Gastroesophageal sphincter (tissue), 4 donors: ENCODE data around the gene ACAN. TPM values are rescaled to one million over a fixed set of nuclear protein-coding genes. Genes with fewer than 3 reads are reported as not detected.

Experiments
- ATAC-seq: fragments of 150-250 bp; one replicate; pipeline ENCODE4 v1.9.1; 2016; ENCODE audit warnings: mild to moderate bottlenecking, moderate library complexity
- H3K27ac ChIP-seq, 4 donors: fragments of 200-600 bp; sonication (generic) in 3 of 4; 1 replicate in 3 of 4; 2 replicates in 1 of 4; pipeline ENCODE4 v1.5.1; 2016 to 2019
- H3K27me3 ChIP-seq: fragments of 200-600 bp; sonication (generic); one replicate; pipeline ENCODE4 v1.5.1; 2019
- H3K36me3 ChIP-seq, 2 donors: fragments of 200-600 bp; sonication (generic); one replicate each; pipeline ENCODE4 v1.5.1; 2019; ENCODE audit warnings: control low read depth in 1 of 2
- H3K4me1 ChIP-seq, 3 donors: fragments of 200-600 bp; sonication (generic); 1 replicate in 2 of 3; 2 replicates in 1 of 3; pipeline ENCODE4 v1.5.1; 2016 to 2019; ENCODE audit warnings: control low read depth in 2 of 3
- H3K4me3 ChIP-seq, 2 donors: fragments of 200-600 bp; sonication (generic); one replicate each; pipeline ENCODE4 v1.5.1; 2019; ENCODE audit warnings: mild to moderate bottlenecking in 1 of 2, moderate library complexity in 1 of 2
- H3K9me3 ChIP-seq, 3 donors: fragments of 200-600 bp; sonication (generic); one replicate each; pipeline ENCODE4 v1.5.1; 2017 to 2019; ENCODE audit warnings: control low read depth in 2 of 3
- EP300 ChIP-seq: sonication (generic); formaldehyde crosslinking; IDR thresholded peaks from one replicate; pipeline ENCODE4 v1.6.1; 2017; ENCODE audit warnings: antibody characterized with exemption, mild to moderate bottlenecking
- POLR2A ChIP-seq, 2 donors: fragments of 450-650 bp; IDR thresholded peaks; one replicate each; pipeline ENCODE4 v1.6.1; 2017; ENCODE audit warnings: antibody characterized with exemption in 2 of 2, mild to moderate bottlenecking in 2 of 2, moderate library complexity in 1 of 2
- POLR2AphosphoS5 ChIP-seq: sonication (generic); formaldehyde crosslinking; IDR thresholded peaks from one replicate; pipeline ENCODE4 v1.6.1; 2017; ENCODE audit warnings: antibody characterized with exemption
- WGBS, 2 donors: methylation state at CpG; one replicate each; pipeline ENCODE4 v1.1.5; 2018; ENCODE audit warnings: low coverage in 1 of 2; 5-methylcytosine and 5-hydroxymethylcytosine counted together
- total RNA-seq, 4 donors: library from RNA; depleted of rRNA; stranded (reverse); fragments of >200 nt; gene quantifications; one replicate each; pipeline ENCODE4 v1.1.0, GENCODE V29; 2016
- TF ChIP-seq, protein P1 (sequence below), 4 experiments: fragments of 200-600 bp in 2 of 4; fragments of 450-650 bp in 2 of 4; sonication (generic) in 1 of 4; IDR thresholded peaks; one replicate each; pipeline ENCODE4 v1.5.1; 2017 to 2019; ENCODE audit warnings: antibody characterized with exemption in 4 of 4, mild to moderate bottlenecking in 2 of 4, moderate library complexity in 2 of 4

ACAN gene
- total RNA-seq, 4 donors from 2014 or later = 0.04 to 0.17 (median 0.13) TPM; not detected in 1

GRCh38 chr15:88859550-88859949 is 56.3 kb downstream of the ACAN start:
- Histone ChIP-seq H3K36me3 (no peaks in the 10 kb centered on the region), H3K27ac (no peak overlapping the region), H3K9me3 (no peaks in the 10 kb centered on the region), H3K27me3 (peaks cover 32% of the 10 kb centered on the region), H3K4me1 (no peaks in the 10 kb centered on the region), H3K4me3 (no peak overlapping the region)
- no peak for ATAC-seq
- WGBS, 2 donors = 17 to 31% methylated on average over 4 to 7 of the region's 7 CpGs
- TF ChIP-seq POLR2A (IDR thresholded peaks at IDR 0.05) = no peak
- TF ChIP-seq, protein P1, sequence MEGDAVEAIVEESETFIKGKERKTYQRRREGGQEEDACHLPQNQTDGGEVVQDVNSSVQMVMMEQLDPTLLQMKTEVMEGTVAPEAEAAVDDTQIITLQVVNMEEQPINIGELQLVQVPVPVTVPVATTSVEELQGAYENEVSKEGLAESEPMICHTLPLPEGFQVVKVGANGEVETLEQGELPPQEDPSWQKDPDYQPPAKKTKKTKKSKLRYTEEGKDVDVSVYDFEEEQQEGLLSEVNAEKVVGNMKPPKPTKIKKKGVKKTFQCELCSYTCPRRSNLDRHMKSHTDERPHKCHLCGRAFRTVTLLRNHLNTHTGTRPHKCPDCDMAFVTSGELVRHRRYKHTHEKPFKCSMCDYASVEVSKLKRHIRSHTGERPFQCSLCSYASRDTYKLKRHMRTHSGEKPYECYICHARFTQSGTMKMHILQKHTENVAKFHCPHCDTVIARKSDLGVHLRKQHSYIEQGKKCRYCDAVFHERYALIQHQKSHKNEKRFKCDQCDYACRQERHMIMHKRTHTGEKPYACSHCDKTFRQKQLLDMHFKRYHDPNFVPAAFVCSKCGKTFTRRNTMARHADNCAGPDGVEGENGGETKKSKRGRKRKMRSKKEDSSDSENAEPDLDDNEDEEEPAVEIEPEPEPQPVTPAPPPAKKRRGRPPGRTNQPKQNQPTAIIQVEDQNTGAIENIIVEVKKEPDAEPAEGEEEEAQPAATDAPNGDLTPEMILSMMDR (IDR thresholded peaks at IDR 0.05) = no peak
- TF ChIP-seq EP300 = no peak
- no peak for TF ChIP-seq POLR2AphosphoS5

- Histone ChIP-seq H3K27ac (no peak overlapping the region), H3K9me3 (no peaks in the 10 kb centered on the region), H3K4me1 (no peaks in the 10 kb centered on the region), H3K36me3 (no peaks in the 10 kb centered on the region), H3K27me3 (peaks cover 25% of the 10 kb centered on the region), H3K4me3 (no peak overlapping the region)
- TF ChIP-seq POLR2A (IDR thresholded peaks at IDR 0.05) (no peak), EP300 (no peak), POLR2AphosphoS5 (no peak)
- TF ChIP-seq, protein P1 (IDR thresholded peaks at IDR 0.05) = no peak
- ATAC-seq = no peak
- WGBS, 2 donors = no CpG with 5 or more reads among the region's 7 CpGs
These were observed 57.0 kb downstream of the ACAN start for GRCh38 chr15:88860212-88860611.

DNA sequence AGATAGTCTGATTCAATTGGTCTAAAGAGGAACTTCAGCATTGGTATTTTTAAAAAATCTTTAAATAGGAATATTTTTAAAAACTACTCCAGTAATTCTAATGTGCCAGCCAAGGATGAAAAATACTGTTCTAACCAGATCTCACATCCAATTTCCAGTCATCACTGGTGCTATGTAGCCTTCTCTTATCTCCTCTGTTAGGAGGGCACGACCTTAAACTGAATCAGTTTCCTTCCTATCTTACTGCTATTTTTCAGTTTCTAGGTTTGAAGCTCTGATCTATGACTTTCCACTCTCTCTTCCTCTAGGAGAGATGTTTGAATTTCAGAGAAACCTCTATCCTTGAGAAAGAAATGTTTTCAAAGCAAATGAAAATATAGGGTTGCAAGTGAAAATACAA is 60.2 kb downstream of the ACAN start:
- Histone ChIP-seq H3K4me3 (no peak overlapping the region), H3K4me1 (no peaks in the 10 kb centered on the region), H3K27ac (no peak overlapping the region), H3K36me3 (no peaks in the 10 kb centered on the region), H3K27me3 (peaks cover 10% of the 10 kb centered on the region), H3K9me3 (no peaks in the 10 kb centered on the region)
- 78% methylated on average over 1 of the region's 1 CpG; no CpG with 5 or more reads in 1 of the 2 donors for WGBS, 2 donors
- ATAC-seq = no peak
- TF ChIP-seq, protein P1 (IDR thresholded peaks at IDR 0.05) = no peak
- no peak for TF ChIP-seq POLR2A (IDR thresholded peaks at IDR 0.05)
- no peak for TF ChIP-seq POLR2AphosphoS5
- TF ChIP-seq EP300 = no peak

DNA sequence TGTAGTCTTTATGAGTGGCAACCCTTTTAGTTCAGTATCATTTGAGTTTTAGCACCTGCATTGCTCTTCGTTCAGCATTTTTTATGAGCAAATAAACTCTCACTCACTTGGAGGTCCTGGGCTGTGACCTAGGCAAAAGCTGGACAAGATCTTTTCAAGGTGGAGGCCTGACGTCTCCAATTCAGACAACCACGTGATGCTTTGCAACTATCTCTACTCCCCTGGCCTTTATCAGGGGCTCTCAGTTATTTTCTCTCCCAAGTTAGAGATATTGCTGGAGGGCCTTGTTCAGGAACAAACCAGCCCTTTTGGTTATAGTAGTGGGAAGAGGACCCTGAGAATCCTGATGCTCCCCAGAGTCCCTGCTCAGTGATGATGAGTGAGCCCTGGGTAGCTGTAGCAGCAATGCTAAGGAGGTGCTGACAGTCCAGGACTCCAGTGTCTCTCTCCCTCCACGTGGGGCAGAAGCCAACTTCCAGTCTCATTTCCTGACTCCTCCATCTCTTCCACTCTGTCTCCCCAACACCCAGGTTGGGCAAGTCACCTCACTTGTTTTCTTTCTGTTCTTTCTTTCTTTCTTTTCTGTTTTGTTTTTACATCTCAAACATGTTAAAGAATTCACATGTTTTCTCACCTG is 61.7 kb downstream of the ACAN start:
- H3K4me1 ChIP-seq = no peaks in the 10 kb centered on the region
- no peak overlapping the region for H3K4me3 ChIP-seq
- no peaks in the 10 kb centered on the region for H3K9me3 ChIP-seq
- no peak for ATAC-seq
- no peak overlapping the region for H3K27ac ChIP-seq
- H3K36me3 ChIP-seq = no peaks in the 10 kb centered on the region
- WGBS, 2 donors = 52 to 53% methylated on average over 3 to 4 of the region's 4 CpGs
- H3K27me3 ChIP-seq = peaks cover 5% of the 10 kb centered on the region
- no peak for TF ChIP-seq EP300
- no peak for TF ChIP-seq POLR2A (IDR thresholded peaks at IDR 0.05)
- TF ChIP-seq, protein P1 (IDR thresholded peaks at IDR 0.05) = no peak
- TF ChIP-seq POLR2AphosphoS5 = no peak

GRCh38 chr15:88865498-88866099 is 62.4 kb downstream of the ACAN start:
- no peaks in the 10 kb centered on the region for H3K36me3 ChIP-seq
- no peak for ATAC-seq
- 0 to 82% methylated on average over 1 to 4 of the region's 6 CpGs for WGBS, 2 donors
- H3K4me1 ChIP-seq = no peaks in the 10 kb centered on the region
- no peaks in the 10 kb centered on the region for H3K9me3 ChIP-seq
- no peak for TF ChIP-seq POLR2AphosphoS5
- TF ChIP-seq POLR2A (IDR thresholded peaks at IDR 0.05) = no peak
- TF ChIP-seq, protein P1 (IDR thresholded peaks at IDR 0.05) = no peak
- TF ChIP-seq EP300 = no peak
- H3K27me3 ChIP-seq = peaks cover 8% of the 10 kb centered on the region
- H3K4me3 ChIP-seq = no peak overlapping the region
- no peak overlapping the region for H3K27ac ChIP-seq
